GM18868 (cell line): ENCODE results near the gene VPS39.

Source experiments
- ATAC-seq: cut with Tn5 transposase; IDR thresholded peaks from one replicate; pipeline ENCODE4 v1.9.1; 2021; ENCODE audit warnings: mild to moderate bottlenecking, moderate library complexity; ENCODE audit not compliant: unreplicated experiment

The VPS39 gene

GRCh38 chr15:42131826-42132806 is 76.0 kb downstream of the VPS39 start:
- no peak for ATAC-seq

- ATAC-seq, result no peak
These were observed 77.1 kb downstream of the VPS39 start for GRCh38 chr15:42131006-42131405.

GRCh38 chr15:42130246-42130986 is 77.7 kb downstream of the VPS39 start:
- ATAC-seq, result no peak

GRCh38 chr15:42129364-42129763 is 78.7 kb downstream of the VPS39 start:
- ATAC-seq, result no peak

- no peak for ATAC-seq
These were observed 79.6 kb downstream of the VPS39 start for GRCh38 chr15:42128476-42128875.

GRCh38 chr15:42123546-42123945 is 84.6 kb downstream of the VPS39 start:
- ATAC-seq, result no peak

- no peak for ATAC-seq
These were observed 86.4 kb downstream of the VPS39 start for GRCh38 chr15:42121682-42122081.

- ATAC-seq, result no peak
These were observed 87.1 kb downstream of the VPS39 start for GRCh38 chr15:42121021-42121420.

GRCh38 chr15:42120285-42120684 is 87.8 kb downstream of the VPS39 start:
- no peak for ATAC-seq

- no peak for ATAC-seq
These were observed 88.7 kb downstream of the VPS39 start for GRCh38 chr15:42119446-42119760.

GRCh38 chr15:42118650-42119445 is 89.3 kb downstream of the VPS39 start:
- ATAC-seq, result no peak

- no peak for ATAC-seq
These were observed 96.2 kb downstream of the VPS39 start for GRCh38 chr15:42111924-42112323.

- no peak for ATAC-seq
These were observed 97.7 kb downstream of the VPS39 start for GRCh38 chr15:42110367-42110766.

- no peak for ATAC-seq
These were observed 99.3 kb downstream of the VPS39 start for GRCh38 chr15:42108806-42109205.
